GM12874 (cell line): ENCODE measurements around the gene RSPO3.

Source experiments
- CTCF ChIP-seq: IDR thresholded peaks from 2 replicates; pipeline ENCODE4 v1.5.1; 2011; ENCODE audit warnings: low read depth, mild to moderate bottlenecking, control low read depth, low read length, moderate library complexity; ENCODE audit not compliant: insufficient read depth

Gene RSPO3

GRCh38 chr6:127164036-127164435, 45.6 kb downstream of the RSPO3 start:
- TF ChIP-seq CTCF: no peak

- no peak for TF ChIP-seq CTCF
Measured at GRCh38 chr6:127164565-127164964, 46.1 kb downstream of the RSPO3 start.

GRCh38 chr6:127173156-127173940, 54.9 kb downstream of the RSPO3 start:
- no peak for TF ChIP-seq CTCF

- TF ChIP-seq CTCF: no peak
Measured at GRCh38 chr6:127176146-127176545, 57.7 kb downstream of the RSPO3 start.

GRCh38 chr6:127177030-127177922, 58.8 kb downstream of the RSPO3 start:
- no peak for TF ChIP-seq CTCF

- no peak for TF ChIP-seq CTCF
Measured at GRCh38 chr6:127177923-127178231, 59.4 kb downstream of the RSPO3 start.

GRCh38 chr6:127178746-127179145, 60.3 kb downstream of the RSPO3 start:
- TF ChIP-seq CTCF: no peak
